CD8-positive, alpha-beta memory T cell (primary cell): ENCODE data around the gene SGSH. TPM values are rescaled to one million over a fixed set of nuclear protein-coding genes. Genes with fewer than 3 reads are reported as not detected.
"Not testable (repeated sequence)": the region's sequence is repeated elsewhere in the genome, so short reads cannot be mapped to it uniquely, and the experiment has no call there.

Source experiments
- CTCF ChIA-PET: fragments of 350-600 bp; sonication (Branson Sonifier 250); formaldehyde crosslinking; loops from one replicate; lab custom pipeline; 2021; ENCODE audit warnings: antibody characterized with exemption; lab: Charles Lee
- POLR2A ChIA-PET: fragments of 350-600 bp; sonication (Branson Sonifier 250); formaldehyde crosslinking; loops from one replicate; lab custom pipeline; 2021; ENCODE audit warnings: antibody characterized with exemption; lab: Charles Lee
- DNase-seq, 5 donors: peaks; one replicate each; pipeline versions ENCODE4 v3.0.0 to v3.0.0-alpha.2; 2020 to 2022; ENCODE audit warnings: mixed read lengths in 1 of 5
- H3K27ac ChIP-seq: one replicate; pipeline ENCODE4 v1.7.0; 2013; ENCODE audit warnings: low read depth, mild to moderate bottlenecking, low read length, moderate library complexity
- H3K27me3 ChIP-seq: 2 replicates; pipeline ENCODE4 v1.7.0; 2013; ENCODE audit warnings: low read length, mild to moderate bottlenecking; ENCODE audit not compliant: insufficient read depth, poor library complexity, severe bottlenecking
- H3K36me3 ChIP-seq: 2 replicates; pipeline ENCODE4 v1.7.0; 2013; ENCODE audit warnings: mild to moderate bottlenecking, low read length, moderate library complexity; ENCODE audit not compliant: insufficient read depth
- H3K4me1 ChIP-seq: 2 replicates; pipeline ENCODE4 v1.7.0; 2013; ENCODE audit warnings: mild to moderate bottlenecking, low read length, moderate library complexity; ENCODE audit not compliant: insufficient read depth
- H3K4me3 ChIP-seq: 2 replicates; pipeline ENCODE4 v1.7.0; 2013; ENCODE audit warnings: mild to moderate bottlenecking, low read length
- H3K9me3 ChIP-seq: 2 replicates; pipeline ENCODE4 v1.7.0; 2013; ENCODE audit warnings: mild to moderate bottlenecking, low read length
- H3K27ac Mint-ChIP-seq, 8 donors: one replicate each; pipeline ENCODE4 v1.8.0; 2020 to 2021; ENCODE audit warnings: mixed read lengths in 8 of 8, mild to moderate bottlenecking in 6 of 8, inconsistent platforms in 3 of 8, moderate library complexity in 3 of 8
- H3K27me3 Mint-ChIP-seq, 2 donors: one replicate each; pipeline ENCODE4 v1.8.0; 2020 to 2021; ENCODE audit warnings: mixed read lengths in 2 of 2, mild to moderate bottlenecking in 1 of 2, moderate library complexity in 1 of 2
- H3K36me3 Mint-ChIP-seq, 3 donors: one replicate each; pipeline ENCODE4 v1.8.0; 2020 to 2021; ENCODE audit warnings: mixed read lengths in 3 of 3, inconsistent platforms in 1 of 3, mild to moderate bottlenecking in 1 of 3
- H3K4me1 Mint-ChIP-seq, 3 donors: one replicate each; pipeline ENCODE4 v1.8.0; 2020 to 2021; ENCODE audit warnings: mixed read lengths in 3 of 3, inconsistent platforms in 1 of 3, mild to moderate bottlenecking in 1 of 3
- H3K4me3 Mint-ChIP-seq, 7 donors: one replicate each; pipeline ENCODE4 v1.8.0; 2020 to 2021; ENCODE audit warnings: mixed read lengths in 7 of 7, mild to moderate bottlenecking in 6 of 7, moderate library complexity in 4 of 7, inconsistent platforms in 2 of 7
- H3K9me3 Mint-ChIP-seq, 5 donors: one replicate each; pipeline ENCODE4 v1.8.0; 2020 to 2022; ENCODE audit warnings: mixed read lengths in 5 of 5, mild to moderate bottlenecking in 3 of 5, moderate library complexity in 2 of 5, inconsistent platforms in 1 of 5
- polyA plus RNA-seq: library from polyadenylated mRNA; unstranded; fragments of 300-500 nt; fragmentation: Illumina TruSeq; gene quantifications from one replicate; pipeline ENCODE4 v1.2.3, GENCODE V29; 2021
- total RNA-seq, 2 experiments: library from RNA; stranded (reverse); gene quantifications; one replicate each; pipeline ENCODE4 v1.2.3, GENCODE V29; 2021

SGSH gene
- total and polyA plus RNA-seq, 3 experiments from 2014 or later: 23.2 to 46.7 (median 27.2) TPM

- H3K36me3 Mint-ChIP-seq: peaks cover 0 to 71% (median 8%) of the 10 kb centered on the region in 3 donors
- CTCF ChIA-PET: no interaction called here
- H3K27ac Mint-ChIP-seq: peak overlapping the region in 1 of 8 donors; percentile 81
- no peaks in the 10 kb centered on the region for H3K9me3 Mint-ChIP-seq
- no peaks in the 10 kb centered on the region for H3K27me3 ChIP-seq
- H3K4me1 Mint-ChIP-seq: no peaks in the 10 kb centered on the region
- no peaks in the 10 kb centered on the region for H3K36me3 ChIP-seq
- no peak overlapping the region for H3K27ac ChIP-seq
- no peak for DNase-seq
- H3K4me3 Mint-ChIP-seq: no peak overlapping the region
- POLR2A ChIA-PET: no interaction called here
- no peaks in the 10 kb centered on the region for H3K4me1 ChIP-seq
- H3K9me3 ChIP-seq: no peaks in the 10 kb centered on the region
- no peaks in the 10 kb centered on the region for H3K27me3 Mint-ChIP-seq
- no peak overlapping the region for H3K4me3 ChIP-seq
Measured at GRCh38 chr17:80244871-80245509, 24.9 kb upstream of the SGSH start.

- H3K9me3 ChIP-seq, H3K36me3 ChIP-seq, H3K4me3 Mint-ChIP-seq, H3K9me3 Mint-ChIP-seq, H3K27ac ChIP-seq, H3K4me1 Mint-ChIP-seq, DNase-seq, H3K27me3 Mint-ChIP-seq, H3K4me1 ChIP-seq, CTCF ChIA-PET, H3K27me3 ChIP-seq, POLR2A ChIA-PET, H3K4me3 ChIP-seq: not testable (repeated sequence)
- peak overlapping the region in 1 of 8 donors; percentile 81 for H3K27ac Mint-ChIP-seq
- peaks cover 0 to 71% (median 8%) of the 10 kb centered on the region in 3 donors for H3K36me3 Mint-ChIP-seq
Measured at GRCh38 chr17:80244448-80244847, 24.3 kb upstream of the SGSH start.

- Mint-ChIP-seq H3K36me3 (peaks cover 0 to 67% (median 8%) of the 10 kb centered on the region in 3 donors), H3K27ac (no peak overlapping the region), H3K4me1 (no peaks in the 10 kb centered on the region), H3K9me3 (no peaks in the 10 kb centered on the region), H3K27me3 (no peaks in the 10 kb centered on the region), H3K4me3 (no peak overlapping the region)
- no peaks in the 10 kb centered on the region for H3K36me3 ChIP-seq
- ChIA-PET POLR2A (no interaction called here), CTCF (no interaction called here)
- H3K9me3 ChIP-seq: no peaks in the 10 kb centered on the region
- no peak for DNase-seq
- no peaks in the 10 kb centered on the region for H3K27me3 ChIP-seq
- H3K27ac ChIP-seq: no peak overlapping the region
- no peak overlapping the region for H3K4me3 ChIP-seq
- H3K4me1 ChIP-seq: no peaks in the 10 kb centered on the region
Measured at GRCh38 chr17:80243526-80244433, 23.6 kb upstream of the SGSH start.

- ChIA-PET POLR2A (no interaction called here), CTCF (no interaction called here)
- Mint-ChIP-seq H3K4me3 (no peak overlapping the region), H3K27me3 (no peaks in the 10 kb centered on the region), H3K36me3 (peaks cover 7 to 70% (median 17%) of the 10 kb centered on the region in 3 donors), H3K9me3 (no peaks in the 10 kb centered on the region), H3K27ac (no peak overlapping the region), H3K4me1 (peaks cover 0 to 2% (median 0%) of the 10 kb centered on the region in 3 donors)
- Histone ChIP-seq H3K36me3 (no peaks in the 10 kb centered on the region), H3K27ac (no peak overlapping the region), H3K4me1 (no peaks in the 10 kb centered on the region), H3K4me3 (no peak overlapping the region), H3K27me3 (no peaks in the 10 kb centered on the region), H3K9me3 (no peaks in the 10 kb centered on the region)
- no peak for DNase-seq
Measured at GRCh38 chr17:80242505-80242904, 22.4 kb upstream of the SGSH start.

GRCh38 chr17:80237386-80237785 lies 17.3 kb upstream of the SGSH start:
- ChIA-PET POLR2A (interaction anchor here (0.9 to 1.0 kb wide), 2 partner anchors 25 to 91 kb away, joined by 3 read pairs; no protein-coding TSS in a partner anchor), CTCF (interaction anchor here (1.2 kb wide), 1 partner anchor 19 kb away, joined by 4 read pairs; no protein-coding TSS in a partner anchor)
- Histone ChIP-seq H3K4me1 (no peaks in the 10 kb centered on the region), H3K4me3 (no peak overlapping the region), H3K27ac (no peak overlapping the region), H3K27me3 (no peaks in the 10 kb centered on the region), H3K9me3 (no peaks in the 10 kb centered on the region), H3K36me3 (no peaks in the 10 kb centered on the region)
- H3K4me1 Mint-ChIP-seq: peaks cover 0 to 2% (median 0%) of the 10 kb centered on the region in 3 donors
- H3K36me3 Mint-ChIP-seq: peaks cover 26 to 76% (median 26%) of the 10 kb centered on the region in 3 donors
- H3K9me3 Mint-ChIP-seq: peaks cover 4 to 16% (median 15%) of the 10 kb centered on the region in 5 donors
- no peaks in the 10 kb centered on the region for H3K27me3 Mint-ChIP-seq
- no peak overlapping the region for H3K4me3 Mint-ChIP-seq
- no peak for DNase-seq
- H3K27ac Mint-ChIP-seq: no peak overlapping the region

GRCh38 chr17:80236911-80237310 lies 16.8 kb upstream of the SGSH start:
- no peak for DNase-seq
- H3K27ac Mint-ChIP-seq: no peak overlapping the region
- Histone ChIP-seq H3K27ac (no peak overlapping the region), H3K27me3 (no peaks in the 10 kb centered on the region), H3K4me3 (no peak overlapping the region), H3K36me3 (no peaks in the 10 kb centered on the region), H3K4me1 (no peaks in the 10 kb centered on the region), H3K9me3 (no peaks in the 10 kb centered on the region)
- H3K9me3 Mint-ChIP-seq: peaks cover 4 to 20% (median 19%) of the 10 kb centered on the region in 5 donors
- CTCF ChIA-PET: interaction anchor here (1.2 kb wide), 1 partner anchor 19 kb away, joined by 4 read pairs; no protein-coding TSS in a partner anchor
- no peak overlapping the region for H3K4me3 Mint-ChIP-seq
- H3K27me3 Mint-ChIP-seq: no peaks in the 10 kb centered on the region
- H3K4me1 Mint-ChIP-seq: peaks cover 0 to 2% (median 0%) of the 10 kb centered on the region in 3 donors
- H3K36me3 Mint-ChIP-seq: peaks cover 27 to 75% (median 31%) of the 10 kb centered on the region in 3 donors
- POLR2A ChIA-PET: interaction anchor here (0.9 kb wide), 1 partner anchor 91 kb away, joined by 3 read pairs; no protein-coding TSS in a partner anchor

GRCh38 chr17:80233202-80233601 lies 13.1 kb upstream of the SGSH start:
- Mint-ChIP-seq H3K27me3 (no peaks in the 10 kb centered on the region), H3K36me3 (peaks cover 27 to 79% (median 44%) of the 10 kb centered on the region in 3 donors), H3K4me3 (no peak overlapping the region), H3K27ac (peak overlapping the region in 2 of 8 donors; percentile 17 to 37), H3K9me3 (peaks cover 4 to 25% (median 21%) of the 10 kb centered on the region in 5 donors), H3K4me1 (no peaks in the 10 kb centered on the region)
- DNase-seq: no peak
- Histone ChIP-seq H3K4me3 (no peak overlapping the region), H3K27ac (no peak overlapping the region), H3K4me1 (no peaks in the 10 kb centered on the region), H3K9me3 (no peaks in the 10 kb centered on the region), H3K36me3 (no peaks in the 10 kb centered on the region), H3K27me3 (no peaks in the 10 kb centered on the region)
- ChIA-PET CTCF (no interaction called here), POLR2A (interaction anchor here (0.6 kb wide), 1 partner anchor 27 kb away, joined by 3 read pairs; the partner anchor contains the start of gene RNF213)
